NCI-H748 treated with DMSO at 0.1 percent for 48 hours (cell line): ENCODE results near the gene ZNF611.
"Not testable (repeated sequence)": the region's sequence is repeated elsewhere in the genome, so short reads cannot be mapped to it uniquely, and the experiment has no call there.

Source experiments
- DNase-seq: peaks from one replicate; lab custom pipeline; 2025; lab: John Stamatoyannopoulos, UW

The ZNF611 gene

DNA sequence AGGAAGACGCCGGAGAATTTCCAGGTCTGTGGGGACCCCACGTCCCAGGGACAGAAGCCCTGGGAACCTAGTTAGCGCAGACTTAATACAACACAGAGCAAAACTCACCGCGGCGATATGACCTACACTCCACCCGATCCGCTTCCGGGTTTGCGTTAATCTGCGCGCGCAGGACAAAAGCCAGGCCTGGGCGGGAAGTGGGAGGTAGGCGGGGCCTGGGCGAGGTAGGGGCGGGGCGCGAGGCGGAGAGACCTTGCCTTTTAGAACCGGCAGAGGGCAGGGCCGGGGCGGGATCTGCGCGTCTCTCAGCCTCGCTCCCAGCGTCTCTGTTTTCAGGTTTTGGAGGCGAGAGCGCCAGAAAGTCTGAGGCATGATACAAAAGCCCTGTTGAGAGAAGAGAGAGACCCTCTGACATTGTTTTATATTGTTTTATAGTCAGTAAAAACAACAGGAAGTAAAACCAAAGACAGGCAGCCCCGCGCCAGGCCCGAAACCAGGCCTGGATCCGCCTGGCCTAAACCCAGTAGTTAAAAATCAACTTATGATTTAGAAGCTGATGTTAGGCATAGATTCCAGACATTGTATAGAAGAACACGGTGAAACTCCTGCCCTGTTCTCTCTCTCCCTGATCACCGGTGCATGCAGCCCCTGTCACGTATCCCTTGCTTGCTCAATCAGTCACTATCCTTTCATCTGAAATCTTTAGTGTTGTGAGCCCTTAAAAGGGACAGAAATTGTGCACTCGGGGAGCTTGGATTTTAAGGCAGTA, at the start of gene ZNF611:
TSS of gene ZNF611 (minus strand) at position 152 of the 769 bp plus-strand sequence. CDS start 19,150 bp downstream, outside the sequence.
- peak; percentile 90 for DNase-seq

DNA sequence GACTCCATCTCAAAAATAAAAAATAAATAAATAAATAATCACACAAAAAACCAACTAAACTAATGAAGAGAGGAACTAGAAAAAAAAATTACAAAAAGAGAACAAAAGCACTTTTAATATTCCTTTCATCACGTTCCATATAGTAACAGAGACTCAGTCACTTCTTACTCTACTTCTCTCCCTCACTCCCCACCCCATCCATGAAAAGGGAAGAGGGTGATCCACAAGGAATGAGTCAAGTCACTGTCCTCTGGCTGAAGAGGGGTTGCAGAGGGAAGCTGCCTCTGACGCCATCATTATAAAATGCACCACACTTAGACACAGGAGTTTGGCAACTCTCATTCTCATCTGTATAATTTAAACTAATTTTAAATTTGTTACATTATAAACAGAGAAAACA, 48.0 kb upstream of the ZNF611 start:
- DNase-seq = not testable (repeated sequence)

DNA sequence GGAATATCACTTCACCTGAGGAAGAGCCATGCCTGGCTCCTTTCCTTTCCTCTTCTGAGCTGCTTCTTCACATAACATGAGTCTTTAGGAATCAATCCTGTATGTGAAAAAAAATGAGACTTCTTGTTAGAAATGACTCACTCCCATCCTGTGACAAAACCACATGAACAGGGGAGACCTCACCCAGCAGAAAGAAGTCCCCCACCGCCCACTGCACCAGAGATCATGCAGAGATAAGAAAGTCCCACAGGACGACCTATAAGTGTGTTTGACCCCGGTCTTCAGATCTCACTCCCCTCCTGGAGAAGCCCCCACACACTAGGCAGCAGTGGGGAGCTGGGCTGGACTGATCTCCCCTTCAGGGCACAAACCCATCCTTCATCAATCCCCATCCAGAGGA, 44.0 kb upstream of the ZNF611 start:
- DNase-seq = no peak

GRCh38 chr19:52756447-52756846, 21.6 kb upstream of the ZNF611 start:
- DNase-seq = not testable (repeated sequence)

DNA sequence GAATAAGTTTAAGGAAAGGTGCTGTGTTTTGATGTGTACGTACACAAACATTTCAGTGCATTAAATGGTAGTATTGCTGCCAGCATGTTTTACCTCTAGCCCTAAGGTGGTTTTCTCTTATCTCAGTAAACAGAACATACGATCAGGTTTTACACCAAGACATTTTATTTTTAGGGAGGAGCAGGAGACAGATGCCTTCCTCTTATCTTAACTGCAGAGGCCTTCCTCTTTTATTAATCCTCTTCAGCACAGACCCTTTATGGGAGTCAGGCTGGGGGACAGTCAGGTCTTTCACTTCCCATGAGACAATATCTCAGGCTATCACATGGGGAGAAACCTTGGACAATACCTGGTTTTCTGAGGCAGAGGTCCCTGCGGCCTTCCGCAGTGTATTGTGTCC, 14.9 kb upstream of the ZNF611 start:
- no peak for DNase-seq

GRCh38 chr19:52748336-52748950, 13.6 kb upstream of the ZNF611 start:
- DNase-seq = no peak

DNA sequence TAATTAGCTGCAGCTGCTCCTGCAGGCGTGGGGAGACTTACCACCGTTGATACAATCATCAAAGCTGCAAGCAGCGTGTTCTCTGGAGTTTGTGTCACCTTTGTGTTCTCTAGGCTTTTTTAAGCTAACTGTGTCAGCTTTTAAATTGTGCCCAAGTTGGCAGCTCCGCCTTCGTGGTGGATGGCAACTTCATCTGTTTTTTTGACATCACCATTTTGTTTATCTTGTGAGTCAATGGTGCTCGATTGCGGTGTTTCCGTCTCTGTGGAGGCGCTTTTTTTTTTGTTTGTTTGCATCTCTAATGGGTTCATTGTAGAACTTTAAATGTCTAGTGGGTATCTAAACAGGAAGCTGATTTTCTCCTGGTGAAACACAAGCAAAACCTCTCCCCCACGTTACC, 11.1 kb upstream of the ZNF611 start:
- DNase-seq = peak; percentile 79

- no peak for DNase-seq
Measured at GRCh38 chr19:52743091-52743490, 8.2 kb upstream of the ZNF611 start.

GRCh38 chr19:52742516-52742915, 7.7 kb upstream of the ZNF611 start:
- DNase-seq = no peak

GRCh38 chr19:52741951-52742485, 7.2 kb upstream of the ZNF611 start:
- DNase-seq = no peak

- DNase-seq = not testable (repeated sequence)
Measured at GRCh38 chr19:52741371-52741770, 6.5 kb upstream of the ZNF611 start.

DNA sequence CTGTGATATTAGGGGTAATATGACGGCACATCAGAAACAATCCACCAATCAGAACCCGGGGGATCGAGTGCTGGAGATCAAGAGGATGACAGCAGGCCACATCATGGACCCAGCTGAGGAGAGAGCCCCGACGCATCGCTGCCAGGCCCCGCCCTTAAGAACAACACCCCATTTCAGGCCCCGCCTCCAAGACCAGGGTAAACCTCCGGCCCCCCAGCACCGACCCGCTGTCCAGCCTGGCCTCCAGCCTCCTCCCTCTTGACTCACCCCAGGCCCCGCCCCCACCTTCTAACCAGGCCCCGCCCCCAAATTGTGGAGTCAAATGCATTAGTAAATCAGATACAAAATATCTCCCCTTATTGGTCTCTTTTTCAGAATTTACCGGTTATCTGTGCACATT, 4.7 kb upstream of the ZNF611 start:
- DNase-seq = no peak

- no peak for DNase-seq
Measured at GRCh38 chr19:52735734-52736133, 890 bp upstream of the ZNF611 start.

GRCh38 chr19:52734331-52734892, 432 bp downstream of the ZNF611 start:
- no peak for DNase-seq

- not testable (repeated sequence) for DNase-seq
Measured at GRCh38 chr19:52726051-52726450, 8.8 kb downstream of the ZNF611 start.

GRCh38 chr19:52725528-52725961, 9.3 kb downstream of the ZNF611 start:
- no peak for DNase-seq

- DNase-seq = no peak
Measured at GRCh38 chr19:52724701-52725514, 9.9 kb downstream of the ZNF611 start.

DNA sequence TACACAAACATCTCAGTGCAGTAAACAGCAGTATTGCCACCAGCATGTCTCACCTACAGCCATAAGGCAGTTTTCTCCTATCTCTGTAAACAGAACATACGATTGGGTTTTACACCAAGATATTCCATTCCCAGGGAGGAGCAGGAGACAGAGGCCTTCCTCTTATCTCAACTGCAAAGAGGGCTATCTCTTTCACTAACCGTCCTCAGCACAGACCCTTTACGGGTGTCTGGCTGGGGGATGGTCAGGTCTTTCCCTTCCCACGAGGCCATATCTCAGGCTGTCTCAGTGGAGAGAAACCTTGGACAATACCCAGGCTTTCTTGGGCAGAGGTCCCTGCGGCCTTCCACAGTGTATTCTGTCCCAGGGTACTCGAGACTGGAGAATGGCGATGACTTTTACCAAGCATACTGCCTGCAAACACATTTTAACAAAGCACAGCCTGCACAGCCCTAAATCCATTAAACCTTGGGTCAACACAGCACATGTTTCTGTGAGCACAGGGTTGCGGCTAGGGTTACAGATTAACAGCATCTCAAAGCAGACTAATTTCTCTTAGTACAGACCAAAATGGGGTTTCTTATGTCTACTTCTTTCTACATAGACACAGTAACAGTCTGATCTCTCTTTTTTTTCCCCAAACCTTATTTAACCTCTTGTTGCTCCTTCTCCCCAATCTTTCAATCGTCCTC, 10.8 kb downstream of the ZNF611 start:
- DNase-seq = not testable (repeated sequence)

GRCh38 chr19:52722062-52723003, 12.5 kb downstream of the ZNF611 start:
- DNase-seq = no peak

GRCh38 chr19:52720541-52720940, 14.3 kb downstream of the ZNF611 start:
- not testable (repeated sequence) for DNase-seq
